Measurements from ENCODE around the gene IRAG1. TPM values are rescaled to one million over a fixed set of nuclear protein-coding genes. Genes with fewer than 3 reads are reported as not detected.

Gene IRAG1
- total and polyA plus RNA-seq, 12 donors: 5.6 to 33.9 (median 15.6) TPM

DNA sequence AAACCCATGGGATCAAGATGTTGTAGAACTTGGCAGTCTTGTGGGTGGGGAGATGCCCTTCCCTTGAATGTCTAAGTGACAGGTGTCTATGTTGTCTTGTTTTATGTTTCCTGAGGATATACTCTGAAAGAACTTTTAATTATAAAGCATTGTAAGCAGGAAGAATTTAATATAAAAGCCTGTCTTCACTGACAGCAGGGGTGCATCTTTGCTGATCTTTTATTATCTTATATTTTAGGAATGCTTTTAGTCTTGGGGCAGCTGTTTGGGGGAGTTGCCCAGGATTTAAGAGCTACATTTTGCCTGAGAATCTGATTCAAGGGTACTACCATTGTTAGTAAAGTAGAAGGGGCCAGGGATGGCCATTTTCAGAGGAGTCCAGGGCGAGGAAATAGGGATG lies 43.4 kb downstream of the IRAG1 start:
- Histone ChIP-seq H3K4me3 (no peak overlapping the region), H3K4me1 (replicated peaks in 1 of 2) (peaks cover 0 to 22% of the 10 kb centered on the region in 2 donors), H3K27ac (no peak overlapping the region), H3K27me3 (no peaks in the 10 kb centered on the region), H3K36me3 (replicated peaks in 1 of 2) (no peaks in the 10 kb centered on the region), H3K9me3 (replicated peaks in 1 of 3) (peaks cover 0 to 4% (median 0%) of the 10 kb centered on the region in 3 donors)
- DNase-seq: no peak
- 0 to 100% (median 33%) methylated on average over 1 of the region's 1 CpG for WGBS, 4 donors
- TF ChIP-seq, protein P1, sequence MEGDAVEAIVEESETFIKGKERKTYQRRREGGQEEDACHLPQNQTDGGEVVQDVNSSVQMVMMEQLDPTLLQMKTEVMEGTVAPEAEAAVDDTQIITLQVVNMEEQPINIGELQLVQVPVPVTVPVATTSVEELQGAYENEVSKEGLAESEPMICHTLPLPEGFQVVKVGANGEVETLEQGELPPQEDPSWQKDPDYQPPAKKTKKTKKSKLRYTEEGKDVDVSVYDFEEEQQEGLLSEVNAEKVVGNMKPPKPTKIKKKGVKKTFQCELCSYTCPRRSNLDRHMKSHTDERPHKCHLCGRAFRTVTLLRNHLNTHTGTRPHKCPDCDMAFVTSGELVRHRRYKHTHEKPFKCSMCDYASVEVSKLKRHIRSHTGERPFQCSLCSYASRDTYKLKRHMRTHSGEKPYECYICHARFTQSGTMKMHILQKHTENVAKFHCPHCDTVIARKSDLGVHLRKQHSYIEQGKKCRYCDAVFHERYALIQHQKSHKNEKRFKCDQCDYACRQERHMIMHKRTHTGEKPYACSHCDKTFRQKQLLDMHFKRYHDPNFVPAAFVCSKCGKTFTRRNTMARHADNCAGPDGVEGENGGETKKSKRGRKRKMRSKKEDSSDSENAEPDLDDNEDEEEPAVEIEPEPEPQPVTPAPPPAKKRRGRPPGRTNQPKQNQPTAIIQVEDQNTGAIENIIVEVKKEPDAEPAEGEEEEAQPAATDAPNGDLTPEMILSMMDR (IDR thresholded peaks at IDR 0.05): no peak
- TF ChIP-seq POLR2A (IDR thresholded peaks at IDR 0.05): no peak
- intact Hi-C loops (cut with DNase I): loop anchor here (10.0 kb wide), 2 partner anchors 75 to 235 kb away; no protein-coding TSS in a partner anchor

DNA sequence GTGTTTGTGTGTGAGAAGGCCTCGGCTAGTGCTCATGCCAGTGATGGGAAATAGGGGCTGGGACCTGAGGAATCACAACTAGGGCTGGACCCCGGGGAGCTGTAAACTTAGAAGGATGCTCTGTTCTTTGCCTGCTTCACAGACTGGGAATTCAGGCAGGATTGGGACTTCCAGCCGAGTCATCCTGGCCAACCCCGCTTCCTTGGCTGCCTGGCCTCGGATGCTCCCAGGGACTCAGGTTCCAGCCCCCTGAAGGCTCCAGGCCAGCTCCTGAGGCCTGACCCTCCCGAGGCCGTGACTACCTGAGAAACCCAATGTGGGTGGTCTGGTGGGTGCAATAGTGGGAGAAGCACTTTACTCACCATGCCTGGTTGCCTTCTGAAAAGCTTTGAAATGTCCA lies 44.7 kb downstream of the IRAG1 start:
- TF ChIP-seq, protein P1 (IDR thresholded peaks at IDR 0.05): no peak
- no peak for TF ChIP-seq POLR2A (IDR thresholded peaks at IDR 0.05)
- H3K27me3 ChIP-seq: no peaks in the 10 kb centered on the region
- H3K36me3 ChIP-seq (replicated peaks in 1 of 2): no peaks in the 10 kb centered on the region
- H3K4me1 ChIP-seq (replicated peaks in 1 of 2): peaks cover 0 to 10% of the 10 kb centered on the region in 2 donors
- intact Hi-C loops (cut with DNase I): no loop called here
- no peak for DNase-seq
- H3K9me3 ChIP-seq (replicated peaks in 1 of 3): peaks cover 0 to 4% (median 0%) of the 10 kb centered on the region in 3 donors
- H3K27ac ChIP-seq: no peak overlapping the region
- 79 to 92% (median 88%) methylated on average over 6 to 7 of the region's 7 CpGs for WGBS, 4 donors
- no peak overlapping the region for H3K4me3 ChIP-seq

DNA sequence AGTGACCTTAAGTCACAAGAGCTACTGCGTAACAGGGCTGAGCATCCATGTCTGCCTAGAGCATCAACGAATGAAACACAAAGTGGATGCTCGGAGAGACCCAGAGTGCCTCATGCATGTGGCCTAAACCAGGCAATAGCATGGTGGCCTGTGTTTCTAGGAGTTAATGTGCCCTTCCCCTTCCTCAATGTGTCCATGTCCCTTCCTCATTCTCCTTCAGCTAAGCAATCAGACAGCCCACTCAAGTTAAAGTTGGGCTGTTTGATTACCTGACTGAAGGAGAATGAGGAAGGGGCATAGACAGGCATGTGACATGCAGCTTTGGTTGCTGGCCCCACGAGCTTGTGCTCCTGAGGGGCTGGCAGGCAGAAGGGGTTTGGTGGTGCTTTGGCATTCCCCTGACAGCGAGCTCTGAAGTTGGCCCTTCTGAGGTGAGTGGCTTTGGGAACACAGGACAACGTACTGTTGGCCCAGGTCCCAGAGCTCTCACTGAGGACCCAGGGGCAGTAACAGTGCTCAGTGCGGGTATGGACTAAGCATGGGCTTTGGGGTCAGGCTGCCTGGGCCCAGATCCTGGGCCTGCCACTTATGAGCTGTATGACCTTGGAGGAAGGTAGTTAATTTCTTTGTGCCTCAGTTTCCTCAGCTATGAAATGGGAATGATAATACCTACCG lies 46.7 kb downstream of the IRAG1 start:
- H3K27ac ChIP-seq: no peak overlapping the region
- H3K36me3 ChIP-seq (replicated peaks in 1 of 2): no peaks in the 10 kb centered on the region
- 88 to 95% (median 91%) methylated on average over 5 to 8 of the region's 8 CpGs for WGBS, 4 donors
- intact Hi-C loops (cut with DNase I): no loop called here
- TF ChIP-seq POLR2A (IDR thresholded peaks at IDR 0.05): no peak
- TF ChIP-seq, protein P1 (IDR thresholded peaks at IDR 0.05): no peak
- H3K4me3 ChIP-seq: no peak overlapping the region
- H3K27me3 ChIP-seq: no peaks in the 10 kb centered on the region
- peaks cover 0 to 4% (median 0%) of the 10 kb centered on the region in 3 donors for H3K9me3 ChIP-seq (replicated peaks in 1 of 3)
- H3K4me1 ChIP-seq (replicated peaks in 1 of 2): no peaks in the 10 kb centered on the region
- DNase-seq: no peak

DNA sequence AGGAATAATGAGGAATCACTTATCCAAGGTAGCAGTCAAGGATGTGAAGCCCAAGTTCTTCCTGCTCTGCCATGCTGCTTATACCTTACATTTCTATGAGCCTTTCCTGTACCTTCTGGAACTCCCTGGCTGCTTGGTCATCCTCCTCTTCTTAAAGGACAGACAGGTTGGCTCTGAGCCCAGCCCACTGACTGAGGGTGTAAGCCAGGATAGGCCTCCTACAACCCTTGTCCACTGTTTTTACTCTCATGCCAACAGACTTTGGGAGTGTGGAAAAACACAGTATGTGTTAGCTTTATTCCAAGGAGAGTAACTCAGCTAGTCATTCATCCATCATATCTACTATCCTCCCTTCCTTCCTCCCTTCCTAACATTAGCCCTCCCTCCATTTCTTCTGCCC lies 47.5 kb downstream of the IRAG1 start:
- no peak overlapping the region for H3K4me3 ChIP-seq
- H3K9me3 ChIP-seq (replicated peaks in 1 of 3): no peaks in the 10 kb centered on the region
- H3K4me1 ChIP-seq (replicated peaks in 1 of 2): no peaks in the 10 kb centered on the region
- intact Hi-C loops (cut with DNase I): no loop called here
- DNase-seq: peak in 6 of 7 donors; percentile 39 to 79 (median 66)
- H3K36me3 ChIP-seq (replicated peaks in 1 of 2): no peaks in the 10 kb centered on the region
- H3K27ac ChIP-seq: no peak overlapping the region
- no peak for TF ChIP-seq POLR2A (IDR thresholded peaks at IDR 0.05)
- TF ChIP-seq, protein P1 (IDR thresholded peaks at IDR 0.05): no peak
- H3K27me3 ChIP-seq: no peaks in the 10 kb centered on the region
